Endothelial cell (in vitro differentiated cells): ENCODE data around the gene CENPU. TPM values are rescaled to one million over a fixed set of nuclear protein-coding genes. Genes with fewer than 3 reads are reported as not detected.

Source experiments
- DNase-seq: peaks from one replicate; pipeline ENCODE4 v3.0.0; 2021; ENCODE audit warnings: low spot score
- H3K27ac Mint-ChIP-seq: one replicate; pipeline ENCODE4 v1.8.0; 2021; ENCODE audit warnings: mixed read lengths, inconsistent platforms; ENCODE audit not compliant: unreplicated experiment
- H3K27me3 Mint-ChIP-seq: one replicate; pipeline ENCODE4 v1.8.0; 2021; ENCODE audit warnings: mild to moderate bottlenecking, moderate library complexity, mixed read lengths, inconsistent platforms; ENCODE audit not compliant: unreplicated experiment
- H3K36me3 Mint-ChIP-seq: one replicate; pipeline ENCODE4 v1.8.0; 2021; ENCODE audit warnings: mild to moderate bottlenecking, low read depth, mixed read lengths, inconsistent platforms; ENCODE audit not compliant: unreplicated experiment
- H3K4me1 Mint-ChIP-seq: one replicate; pipeline ENCODE4 v1.8.0; 2021; ENCODE audit warnings: mild to moderate bottlenecking, mixed read lengths, inconsistent platforms; ENCODE audit not compliant: unreplicated experiment
- H3K4me3 Mint-ChIP-seq: one replicate; pipeline ENCODE4 v1.8.0; 2021; ENCODE audit warnings: mild to moderate bottlenecking, mixed read lengths, inconsistent platforms; ENCODE audit not compliant: unreplicated experiment
- H3K9me3 Mint-ChIP-seq: one replicate; pipeline ENCODE4 v1.8.0; 2021; ENCODE audit warnings: mixed read lengths, inconsistent platforms; ENCODE audit not compliant: unreplicated experiment
- CTCF ChIP-seq: fragments of 200-600 bp; sonication (generic); IDR thresholded peaks from one replicate; pipeline ENCODE4 v1.5.0; 2021; ENCODE audit warnings: antibody characterized with exemption; ENCODE audit not compliant: unreplicated experiment
- total RNA-seq: library from RNA; stranded (reverse); fragmentation: NEBNext Ultra II Directional; extraction: Animal tissue kit (Norgen Biotek cat#: 25700); gene quantifications from one replicate; pipeline ENCODE4 v1.2.1, GENCODE V29; 2021; ENCODE audit not compliant: unreplicated experiment

CENPU gene
- total RNA-seq, 1 donor from 2014 or later, result 13.7 TPM

GRCh38 chr4:184775854-184776555 is 42.1 kb upstream of the CENPU start:
- no peaks in the 10 kb centered on the region for H3K9me3 Mint-ChIP-seq
- no peaks in the 10 kb centered on the region for H3K4me1 Mint-ChIP-seq

GRCh38 chr4:184774152-184774551 is 40.3 kb upstream of the CENPU start:
- TF ChIP-seq CTCF, result no peak
- peaks cover 1% of the 10 kb centered on the region for H3K36me3 Mint-ChIP-seq
- no peak for DNase-seq
- no peak overlapping the region for H3K27ac Mint-ChIP-seq
- no peaks in the 10 kb centered on the region for H3K9me3 Mint-ChIP-seq
- no peaks in the 10 kb centered on the region for H3K27me3 Mint-ChIP-seq
- no peak overlapping the region for H3K4me3 Mint-ChIP-seq
- no peaks in the 10 kb centered on the region for H3K4me1 Mint-ChIP-seq

More at GRCh38 chr4:184775854-184776555, 42.1 kb upstream of the CENPU start:
- H3K4me3 Mint-ChIP-seq, result no peak overlapping the region
- no peaks in the 10 kb centered on the region for H3K27me3 Mint-ChIP-seq
- no peak for TF ChIP-seq CTCF
- no peak overlapping the region for H3K27ac Mint-ChIP-seq
- no peak for DNase-seq
- peaks cover 4% of the 10 kb centered on the region for H3K36me3 Mint-ChIP-seq

GRCh38 chr4:184771416-184771815 is 37.5 kb upstream of the CENPU start:
- Mint-ChIP-seq H3K27ac (no peak overlapping the region), H3K4me1 (no peaks in the 10 kb centered on the region), H3K36me3 (no peaks in the 10 kb centered on the region), H3K27me3 (no peaks in the 10 kb centered on the region), H3K9me3 (no peaks in the 10 kb centered on the region), H3K4me3 (no peak overlapping the region)
- DNase-seq, result no peak
- TF ChIP-seq CTCF, result no peak

DNA sequence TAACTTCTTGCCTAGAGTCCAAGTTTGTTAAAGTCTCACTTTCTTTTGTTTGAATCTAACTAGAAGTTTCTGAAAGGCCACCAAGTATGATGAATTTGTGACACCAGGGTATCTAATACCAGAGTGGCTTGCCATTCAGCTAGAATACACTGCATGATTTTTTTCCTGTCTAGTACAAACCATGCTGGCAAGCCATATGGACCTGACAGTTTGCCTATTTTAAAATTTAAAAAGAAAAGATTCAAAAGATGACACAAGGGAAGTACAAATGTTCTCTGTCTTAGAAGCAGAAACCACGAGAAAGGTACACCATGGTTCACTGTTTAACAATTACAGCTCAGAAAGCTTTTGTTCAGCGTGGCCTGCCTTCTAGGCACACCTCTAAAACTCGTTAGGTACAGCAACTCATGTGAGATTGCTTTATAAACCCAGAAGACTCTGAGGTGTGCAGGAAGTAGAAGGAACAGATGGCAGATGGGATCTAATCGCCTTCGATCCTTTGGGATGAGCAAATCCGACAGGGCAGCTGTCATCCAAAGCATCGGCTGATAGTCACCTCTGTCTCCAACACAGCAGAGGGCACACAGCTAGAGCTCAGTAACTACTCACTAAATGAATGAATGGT is 35.4 kb upstream of the CENPU start:
- Mint-ChIP-seq H3K27ac (no peak overlapping the region), H3K27me3 (no peaks in the 10 kb centered on the region), H3K4me3 (no peak overlapping the region), H3K36me3 (no peaks in the 10 kb centered on the region), H3K9me3 (no peaks in the 10 kb centered on the region), H3K4me1 (no peaks in the 10 kb centered on the region)
- no peak for DNase-seq
- no peak for TF ChIP-seq CTCF

- no peak overlapping the region for H3K4me3 Mint-ChIP-seq
- no peak for TF ChIP-seq CTCF
- H3K27ac Mint-ChIP-seq, result no peak overlapping the region
Measured at GRCh38 chr4:184768296-184768695, 34.4 kb upstream of the CENPU start.

More at GRCh38 chr4:184768296-184768695, 34.4 kb upstream of the CENPU start:
- no peaks in the 10 kb centered on the region for H3K36me3 Mint-ChIP-seq
- H3K27me3 Mint-ChIP-seq, result no peaks in the 10 kb centered on the region
- no peaks in the 10 kb centered on the region for H3K9me3 Mint-ChIP-seq
- no peaks in the 10 kb centered on the region for H3K4me1 Mint-ChIP-seq
- no peak for DNase-seq
